ENCODE results near the gene CEP85L. TPM values are rescaled to one million over a fixed set of nuclear protein-coding genes. Genes with fewer than 3 reads are reported as not detected.

The CEP85L gene
- total RNA-seq, 3 donors from 2014 or later, result 3.7 to 13.6 (median 4.0) TPM

DNA sequence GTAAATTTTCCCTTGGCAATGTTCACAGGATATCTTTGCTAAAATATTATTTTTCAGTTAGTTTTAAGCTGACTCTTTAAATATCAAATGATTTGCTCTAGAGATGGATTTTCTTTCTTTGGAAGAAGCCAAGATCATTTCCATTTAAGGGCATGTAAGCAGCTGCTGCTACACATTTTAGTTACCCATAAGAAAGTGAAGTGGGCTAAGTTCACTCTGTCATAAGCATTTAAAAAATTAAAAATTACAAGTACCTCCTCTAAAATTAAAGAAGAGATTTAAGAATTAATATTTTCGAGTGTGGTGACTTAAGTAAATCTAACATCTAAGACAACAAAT lies 104.5 kb downstream of the CEP85L start:
- Histone ChIP-seq H3K9me3 (no peaks in the 10 kb centered on the region), H3K36me3 (ENCODE audit: low read depth) (no peaks in the 10 kb centered on the region), H3K4me1 (ENCODE audit: low read depth) (no peaks in the 10 kb centered on the region), H3K4me3 (no peak overlapping the region)
- TF ChIP-seq, protein P1, sequence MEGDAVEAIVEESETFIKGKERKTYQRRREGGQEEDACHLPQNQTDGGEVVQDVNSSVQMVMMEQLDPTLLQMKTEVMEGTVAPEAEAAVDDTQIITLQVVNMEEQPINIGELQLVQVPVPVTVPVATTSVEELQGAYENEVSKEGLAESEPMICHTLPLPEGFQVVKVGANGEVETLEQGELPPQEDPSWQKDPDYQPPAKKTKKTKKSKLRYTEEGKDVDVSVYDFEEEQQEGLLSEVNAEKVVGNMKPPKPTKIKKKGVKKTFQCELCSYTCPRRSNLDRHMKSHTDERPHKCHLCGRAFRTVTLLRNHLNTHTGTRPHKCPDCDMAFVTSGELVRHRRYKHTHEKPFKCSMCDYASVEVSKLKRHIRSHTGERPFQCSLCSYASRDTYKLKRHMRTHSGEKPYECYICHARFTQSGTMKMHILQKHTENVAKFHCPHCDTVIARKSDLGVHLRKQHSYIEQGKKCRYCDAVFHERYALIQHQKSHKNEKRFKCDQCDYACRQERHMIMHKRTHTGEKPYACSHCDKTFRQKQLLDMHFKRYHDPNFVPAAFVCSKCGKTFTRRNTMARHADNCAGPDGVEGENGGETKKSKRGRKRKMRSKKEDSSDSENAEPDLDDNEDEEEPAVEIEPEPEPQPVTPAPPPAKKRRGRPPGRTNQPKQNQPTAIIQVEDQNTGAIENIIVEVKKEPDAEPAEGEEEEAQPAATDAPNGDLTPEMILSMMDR (IDR thresholded peaks at IDR 0.05), result no peak
- ATAC-seq, result no peak
- no peak for DNase-seq
- intact Hi-C loops (cut with DNase I, micrococcal nuclease), result no loop called here

DNA sequence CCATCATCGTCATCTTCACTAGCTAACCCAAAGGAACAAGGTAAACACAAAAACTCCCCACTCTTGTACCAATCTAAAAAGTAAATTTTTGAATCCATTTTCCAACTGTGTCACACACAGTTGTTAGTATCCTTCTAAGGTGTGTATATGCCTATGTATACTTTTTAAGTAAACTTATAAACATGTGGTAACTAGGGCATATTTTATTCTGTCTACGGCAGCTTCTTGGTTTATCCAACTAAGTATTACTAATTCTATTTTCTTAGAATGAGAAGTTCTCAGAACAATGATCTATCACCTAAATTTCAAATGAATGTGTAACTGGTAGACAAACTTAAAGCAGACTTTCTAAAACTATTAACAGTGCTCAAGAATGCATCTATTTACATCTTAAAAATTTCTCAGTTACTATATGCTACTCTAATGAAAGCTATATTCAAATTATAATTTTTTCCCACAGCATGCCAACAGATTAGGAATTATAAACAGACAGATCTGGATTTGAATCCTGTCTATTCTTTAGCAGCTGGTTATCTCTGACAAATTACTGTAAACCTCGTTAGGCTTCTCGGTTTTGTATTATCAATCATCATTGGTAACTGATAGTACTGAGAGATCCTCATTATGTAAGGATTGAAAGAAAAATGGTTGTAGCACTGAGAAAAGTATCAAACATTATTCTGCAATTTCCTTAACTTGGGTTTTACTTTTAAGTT lies 105.1 kb downstream of the CEP85L start:
- Histone ChIP-seq H3K36me3 (ENCODE audit: low read depth) (no peaks in the 10 kb centered on the region), H3K4me3 (no peak overlapping the region), H3K9me3 (no peaks in the 10 kb centered on the region), H3K4me1 (ENCODE audit: low read depth) (no peaks in the 10 kb centered on the region)
- intact Hi-C loops (cut with DNase I, micrococcal nuclease), result no loop called here
- TF ChIP-seq, protein P1 (IDR thresholded peaks at IDR 0.05), result no peak
- no peak for DNase-seq
- no peak for ATAC-seq

DNA sequence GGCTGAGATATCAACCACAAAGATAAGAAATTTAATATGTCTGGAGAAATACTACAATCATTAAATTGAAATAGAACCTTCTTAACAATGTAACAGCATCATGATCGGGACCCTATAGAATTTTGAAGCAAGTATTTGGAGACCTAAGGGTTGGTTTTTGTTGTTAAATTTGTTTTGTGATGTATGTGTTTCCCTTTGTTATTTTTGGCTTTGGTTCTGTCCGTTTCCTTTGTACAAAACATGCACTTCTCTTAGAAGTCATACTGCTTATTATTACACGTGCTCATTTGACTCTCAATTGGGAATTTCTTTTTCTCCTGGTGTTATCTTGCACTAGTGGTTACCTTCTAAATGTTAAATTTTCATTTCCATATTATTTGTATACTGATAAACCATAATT lies 107.3 kb downstream of the CEP85L start:
- TF ChIP-seq, protein P1 (IDR thresholded peaks at IDR 0.05), result no peak
- intact Hi-C loops (cut with DNase I, micrococcal nuclease), result no loop called here
- Histone ChIP-seq H3K9me3 (no peaks in the 10 kb centered on the region), H3K4me3 (no peak overlapping the region), H3K4me1 (ENCODE audit: low read depth) (no peaks in the 10 kb centered on the region), H3K36me3 (ENCODE audit: low read depth) (no peaks in the 10 kb centered on the region)
- DNase-seq (no peak), ATAC-seq (no peak)

DNA sequence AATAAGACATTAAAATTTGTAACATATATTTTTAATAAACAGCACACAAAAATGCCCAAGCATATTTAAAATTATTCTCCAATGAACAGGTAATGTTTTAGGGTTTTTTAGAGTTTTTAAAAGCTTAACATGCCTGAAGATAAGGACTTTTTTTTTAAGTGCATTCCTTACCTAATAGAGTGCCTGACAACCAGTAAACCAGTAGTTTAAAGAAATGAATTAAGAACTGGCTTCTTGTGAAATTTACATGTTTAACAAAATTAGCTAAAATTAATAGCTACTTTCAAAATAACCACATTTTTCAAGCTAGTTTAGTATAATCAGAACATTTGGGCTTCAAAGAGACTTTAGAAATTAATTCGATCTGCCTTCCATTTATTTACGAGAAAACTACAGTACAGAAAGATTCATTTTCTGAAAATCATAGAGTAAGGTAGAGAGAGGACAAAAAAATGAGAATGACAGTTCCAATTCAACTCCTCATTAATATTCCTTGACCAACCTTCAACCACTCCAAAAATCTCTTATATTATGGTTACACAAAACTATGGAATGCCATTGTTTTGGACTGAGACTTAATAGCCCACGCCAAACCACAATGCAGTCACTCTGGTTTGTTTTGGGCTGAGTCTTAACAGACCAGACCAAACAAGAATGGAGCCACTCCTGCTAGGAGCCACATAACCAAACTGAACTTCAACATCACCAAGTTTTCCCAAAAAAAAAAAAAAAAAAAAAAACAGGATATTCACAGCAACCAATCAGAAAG lies 109.0 kb downstream of the CEP85L start:
- TF ChIP-seq, protein P1 (IDR thresholded peaks at IDR 0.05), result no peak
- Histone ChIP-seq H3K9me3 (no peaks in the 10 kb centered on the region), H3K4me3 (no peak overlapping the region), H3K4me1 (ENCODE audit: low read depth) (no peaks in the 10 kb centered on the region), H3K36me3 (ENCODE audit: low read depth) (no peaks in the 10 kb centered on the region)
- intact Hi-C loops (cut with DNase I, micrococcal nuclease), result no loop called here
- ATAC-seq, result no peak
- no peak for DNase-seq

DNA sequence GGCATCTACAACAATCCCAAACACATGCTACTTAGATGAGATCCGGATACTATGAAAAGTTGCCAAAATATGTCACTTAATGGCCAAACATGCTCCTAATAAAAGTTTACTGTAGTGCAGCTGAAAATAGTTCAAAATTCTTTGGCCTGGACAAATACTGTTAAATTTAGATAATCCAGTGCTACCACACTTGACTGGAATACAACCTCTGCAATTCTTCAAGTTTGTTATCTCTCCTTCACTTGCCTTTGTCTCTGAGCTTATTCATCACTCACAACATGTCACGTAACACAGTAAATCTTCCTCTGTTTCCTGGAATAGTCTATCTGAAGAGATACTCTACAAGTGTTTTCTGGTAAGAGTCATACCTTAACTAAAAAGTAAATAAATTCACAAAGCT lies 113.8 kb downstream of the CEP85L start:
- H3K4me3 ChIP-seq, result no peak overlapping the region
- no peaks in the 10 kb centered on the region for H3K4me1 ChIP-seq (ENCODE audit: low read depth)
- intact Hi-C loops (cut with DNase I, micrococcal nuclease), result no loop called here
- H3K36me3 ChIP-seq (ENCODE audit: low read depth), result no peaks in the 10 kb centered on the region
- H3K9me3 ChIP-seq, result no peaks in the 10 kb centered on the region
- ATAC-seq (no peak), DNase-seq (no peak)
- TF ChIP-seq, protein P1 (IDR thresholded peaks at IDR 0.05), result no peak

Data from mucosa of descending colon (tissue), 3 donors.